ENCODE results near the gene NRG3. TPM values are rescaled to one million over a fixed set of nuclear protein-coding genes. Genes with fewer than 3 reads are reported as not detected.

Gene NRG3
- total and polyA plus RNA-seq, 2 of the 8 experiments (the other 6 are each of a cell fraction or from before 2014, with no cell fraction given), result 4.2 to 5.0 TPM

DNA sequence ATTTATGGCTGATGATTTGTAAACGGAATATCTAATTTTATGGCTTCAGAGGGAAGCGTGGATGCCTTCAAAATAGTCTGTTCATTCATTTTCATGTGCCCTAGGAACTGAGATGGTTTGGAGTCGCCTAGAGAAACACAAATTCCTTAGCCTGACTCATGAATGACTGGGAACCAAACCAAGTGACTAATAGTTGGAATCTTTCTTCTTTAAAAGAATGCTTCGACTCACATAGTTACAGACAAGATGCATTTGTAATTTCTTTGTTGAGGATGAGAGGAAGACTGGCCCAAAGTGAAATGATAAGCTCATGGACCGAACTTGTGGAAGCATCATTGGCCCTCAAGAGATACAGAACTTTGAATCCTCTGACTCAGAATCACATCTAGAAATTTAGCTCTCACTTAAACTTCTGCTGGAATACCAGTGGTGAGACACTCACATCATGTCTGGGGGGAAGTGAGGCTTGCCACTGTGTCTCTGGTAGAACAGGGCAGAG lies 1107.2 kb downstream of the NRG3 start (continued):
- TF ChIP-seq, protein P1, sequence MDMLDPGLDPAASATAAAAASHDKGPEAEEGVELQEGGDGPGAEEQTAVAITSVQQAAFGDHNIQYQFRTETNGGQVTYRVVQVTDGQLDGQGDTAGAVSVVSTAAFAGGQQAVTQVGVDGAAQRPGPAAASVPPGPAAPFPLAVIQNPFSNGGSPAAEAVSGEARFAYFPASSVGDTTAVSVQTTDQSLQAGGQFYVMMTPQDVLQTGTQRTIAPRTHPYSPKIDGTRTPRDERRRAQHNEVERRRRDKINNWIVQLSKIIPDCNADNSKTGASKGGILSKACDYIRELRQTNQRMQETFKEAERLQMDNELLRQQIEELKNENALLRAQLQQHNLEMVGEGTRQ (IDR thresholded peaks at IDR 0.05; ENCODE audit: low read length), result no peak
